PC-3 (cell line): ENCODE data around the gene CORIN. TPM values are rescaled to one million over a fixed set of nuclear protein-coding genes. Genes with fewer than 3 reads are reported as not detected.

Source experiments
- ATAC-seq: fragments of 200-7000 bp; cut with Tn5 transposase; 2 replicates; pipeline ENCODE4 v1.9.1; 2020; ENCODE audit warnings: mild to moderate bottlenecking, moderate library complexity
- BruUV-seq: library from RNA; stranded (reverse); fragments of 400-500 nt; replicated peaks from 2 replicates; lab custom pipeline; 2021; lab: Mats Ljungman, UMichigan
- CTCF ChIA-PET: fragments of 300-600 bp; sonication (Branson Sonifier 250); formaldehyde crosslinking; loops from one replicate; lab custom pipeline; 2022; ENCODE audit warnings: antibody characterized with exemption; lab: Charles Lee
- POLR2A ChIA-PET: fragments of 300-600 bp; sonication (Branson Sonifier 250); formaldehyde crosslinking; loops from one replicate; lab custom pipeline; 2022; ENCODE audit warnings: antibody characterized with exemption; ENCODE audit not compliant: unreplicated experiment; lab: Charles Lee
- DNase-seq: peaks from one replicate; pipeline ENCODE4 v3.0.0-alpha.2; 2015
- H2AFZ ChIP-seq: fragments of 300-600 bp; sonication (generic); 2 replicates; pipeline ENCODE4 v1.6.0; 2016; ENCODE audit warnings: antibody characterized with exemption, low read length
- H3F3A ChIP-seq: fragments of 300-600 bp; sonication (generic); one replicate; pipeline ENCODE4 v1.6.0; 2017; ENCODE audit warnings: antibody characterized with exemption, low read length, control low read depth, mild to moderate bottlenecking; ENCODE audit not compliant: unreplicated experiment
- H3K27ac ChIP-seq: fragments of 300-600 bp; sonication (generic); 2 replicates; pipeline ENCODE4 v1.5.1; 2016; ENCODE audit warnings: mild to moderate bottlenecking, low read length
- H3K27me3 ChIP-seq: fragments of 300-600 bp; sonication (generic); 2 replicates; pipeline ENCODE4 v1.6.1; 2016; ENCODE audit warnings: low read length, mixed read lengths
- H3K36me3 ChIP-seq: fragments of 300-600 bp; sonication (generic); 2 replicates; pipeline ENCODE4 v1.6.1; 2016; ENCODE audit warnings: low read depth, mixed run types, low read length, mixed read lengths
- H3K4me1 ChIP-seq: fragments of 300-600 bp; sonication (generic); 2 replicates; pipeline ENCODE4 v1.5.1; 2016; ENCODE audit warnings: low read length; ENCODE audit not compliant: insufficient read depth
- H3K4me2 ChIP-seq: fragments of 300-600 bp; sonication (generic); 2 replicates; pipeline ENCODE4 v1.6.0; 2016; ENCODE audit warnings: low read length
- H3K4me3 ChIP-seq: fragments of 300-600 bp; sonication (generic); 2 replicates; pipeline ENCODE4 v1.5.1; 2016; ENCODE audit warnings: mild to moderate bottlenecking, low read length, mixed read lengths
- H3K79me2 ChIP-seq: fragments of 300-600 bp; sonication (generic); 2 replicates; pipeline ENCODE4 v1.6.1; 2017; ENCODE audit warnings: low read length, mixed read lengths
- H3K9ac ChIP-seq: fragments of 300-600 bp; sonication (generic); 2 replicates; pipeline ENCODE4 v1.6.0; 2016; ENCODE audit warnings: mild to moderate bottlenecking, low read length
- H3K9me2 ChIP-seq: fragments of 300-600 bp; sonication (generic); replicated peaks from 2 replicates; pipeline ENCODE4 v1.6.1; 2016; ENCODE audit warnings: mixed run types, low read length, mixed read lengths
- H3K9me3 ChIP-seq: fragments of 300-600 bp; sonication (generic); 2 replicates; pipeline ENCODE4 v1.6.1; 2016; ENCODE audit warnings: low read length, mixed read lengths
- H4K20me1 ChIP-seq: fragments of 300-600 bp; sonication (generic); 2 replicates; pipeline ENCODE4 v1.6.1; 2016; ENCODE audit warnings: low read length, mixed read lengths
- CTCF ChIP-seq: fragments of 300-600 bp; sonication (generic); conservative IDR thresholded peaks from 2 replicates; pipeline ENCODE4 v1.5.1; 2017; ENCODE audit warnings: antibody characterized with exemption, low read depth, mild to moderate bottlenecking, low read length
- EZH2 ChIP-seq: fragments of 300-600 bp; sonication (generic); IDR thresholded peaks from one replicate; pipeline ENCODE4 v1.6.1; 2017; ENCODE audit warnings: antibody characterized with exemption, mild to moderate bottlenecking, low read length; ENCODE audit not compliant: unreplicated experiment
- EZH2phosphoT487 ChIP-seq: fragments of 300-600 bp; sonication (generic); IDR thresholded peaks from 2 replicates; pipeline ENCODE4 v1.6.1; 2018; ENCODE audit warnings: mild to moderate bottlenecking, antibody characterized with exemption, low read length, borderline replicate concordance
- intact Hi-C: fragments of 100-400 bp; cut with micrococcal nuclease; formaldehyde crosslinking; loops from 2 replicates; pipeline ENCODE4 v1.9.0; 2023
- total RNA-seq: library from RNA; depleted of rRNA; stranded (reverse); fragments of >200 nt; gene quantifications from 2 replicates; pipeline ENCODE4 v1.2.3, GENCODE V29; 2014

Gene CORIN
- total RNA-seq, 1 experiment from 2014 or later, result not detected

- CTCF ChIA-PET, result interaction anchor here (0.5 to 1.3 kb wide), 11 partner anchors 73 to 454 kb away, joined by 3 to 19 read pairs (median 4); no protein-coding TSS in a partner anchor
- DNase-seq (peak; percentile 83), ATAC-seq (peak; percentile 89)
- Histone ChIP-seq H3K79me2 (no peaks in the 10 kb centered on the region), H3F3A (no peaks in the 10 kb centered on the region), H3K9me2 (no peaks in the 10 kb centered on the region), H3K9ac (0 out of 2 replicates have a peak overlapping the region, but pooled peaks have one; percentile 13), H2AFZ (peak overlapping the region; percentile 97), H3K27ac (no peak overlapping the region), H3K27me3 (no peaks in the 10 kb centered on the region), H3K36me3 (no peaks in the 10 kb centered on the region; the same call in 1 of the 2 replicates), H3K4me1 (0 out of 2 replicates have a peak, but pooled peaks cover 5% of the 10 kb centered on the region), H3K4me3 (peak overlapping the region; percentile 87), H3K9me3 (no peaks in the 10 kb centered on the region), H3K4me2 (peak overlapping the region; percentile 99), H4K20me1 (no peaks in the 10 kb centered on the region)
- intact Hi-C loops, result loop anchor here (1.0 to 5.0 kb wide), 4 partner anchors 131 to 251 kb away; no protein-coding TSS in a partner anchor
- BruUV-seq, result no TSS peak
- TF ChIP-seq EZH2phosphoT487, result no peak
- TF ChIP-seq CTCF, result peak; percentile 67
- TF ChIP-seq EZH2, result no peak
- POLR2A ChIA-PET, result no interaction called here
Measured at GRCh38 chr4:47836641-47837093, 1.2 kb downstream of the CORIN start.

- ChIA-PET CTCF (no interaction called here), POLR2A (interaction anchor here (0.6 kb wide), 1 partner anchor 46 kb away, joined by 4 read pairs; no protein-coding TSS in a partner anchor)
- Histone ChIP-seq H2AFZ (no peak overlapping the region), H3K27me3 (no peaks in the 10 kb centered on the region), H4K20me1 (no peaks in the 10 kb centered on the region), H3F3A (no peaks in the 10 kb centered on the region), H3K9ac (no peak overlapping the region), H3K9me2 (no peaks in the 10 kb centered on the region), H3K4me1 (0 out of 2 replicates have a peak, but pooled peaks cover 6% of the 10 kb centered on the region), H3K4me3 (no peak overlapping the region), H3K79me2 (no peaks in the 10 kb centered on the region), H3K27ac (no peak overlapping the region), H3K36me3 (no peaks in the 10 kb centered on the region), H3K9me3 (no peaks in the 10 kb centered on the region), H3K4me2 (no peak overlapping the region)
- intact Hi-C loops, result loop anchor here (5.0 kb wide), 2 partner anchors 148 to 252 kb away; no protein-coding TSS in a partner anchor
- no peak for DNase-seq
- BruUV-seq, result no TSS peak
- no peak for ATAC-seq
- TF ChIP-seq EZH2phosphoT487, result no peak
- no peak for TF ChIP-seq CTCF
- TF ChIP-seq EZH2, result no peak
Measured at GRCh38 chr4:47835494-47835893, 2.4 kb downstream of the CORIN start.

GRCh38 chr4:47831026-47831679, 6.7 kb downstream of the CORIN start:
- no peak for DNase-seq
- H4K20me1 ChIP-seq, result no peaks in the 10 kb centered on the region
- no peaks in the 10 kb centered on the region for H3K79me2 ChIP-seq
- H3K27ac ChIP-seq, result no peak overlapping the region
- POLR2A ChIA-PET, result no interaction called here
- 0 out of 2 replicates have a peak, but pooled peaks cover 6% of the 10 kb centered on the region for H3K4me1 ChIP-seq
- H3K9me2 ChIP-seq, result no peaks in the 10 kb centered on the region
- no peak for ATAC-seq
- H3K4me2 ChIP-seq, result no peak overlapping the region
- CTCF ChIA-PET, result no interaction called here
- H3K27me3 ChIP-seq, result no peaks in the 10 kb centered on the region
- no peaks in the 10 kb centered on the region for H3K9me3 ChIP-seq
- TF ChIP-seq EZH2 (no peak), CTCF (no peak), EZH2phosphoT487 (no peak)
- intact Hi-C loops, result no loop called here
- no peaks in the 10 kb centered on the region for H3K36me3 ChIP-seq
- no peak overlapping the region for H3K9ac ChIP-seq
- H3F3A ChIP-seq, result no peaks in the 10 kb centered on the region
- no TSS peak for BruUV-seq
- no peak overlapping the region for H2AFZ ChIP-seq
- no peak overlapping the region for H3K4me3 ChIP-seq
